Type B pancreatic cell (in vitro differentiated cells): ENCODE measurements around the gene BCAS3. TPM values are rescaled to one million over a fixed set of nuclear protein-coding genes. Genes with fewer than 3 reads are reported as not detected.

Experiments
- DNase-seq: peaks from one replicate; pipeline ENCODE4 v3.0.0; 2021; ENCODE audit warnings: mixed read lengths; ENCODE audit not compliant: unreplicated experiment; ENCODE audit errors: extremely low spot score
- H3K27ac Mint-ChIP-seq: 2 replicates; pipeline ENCODE4 v1.8.0; 2021; ENCODE audit warnings: mild to moderate bottlenecking, mixed read lengths
- H3K27me3 Mint-ChIP-seq: 2 replicates; pipeline ENCODE4 v1.8.0; 2021; ENCODE audit warnings: mixed read lengths
- H3K36me3 Mint-ChIP-seq: 2 replicates; pipeline ENCODE4 v1.8.0; 2021; ENCODE audit warnings: mixed read lengths
- H3K4me1 Mint-ChIP-seq: one replicate; pipeline ENCODE4 v1.8.0; 2021; ENCODE audit warnings: mixed read lengths; ENCODE audit not compliant: unreplicated experiment
- H3K4me3 Mint-ChIP-seq: 2 replicates; pipeline ENCODE4 v1.8.0; 2021; ENCODE audit warnings: mild to moderate bottlenecking, mixed read lengths
- H3K9me3 Mint-ChIP-seq: 2 replicates; pipeline ENCODE4 v1.8.0; 2021; ENCODE audit warnings: mixed read lengths
- total RNA-seq: library from RNA; stranded (reverse); gene quantifications from 2 replicates; pipeline ENCODE4 v1.2.1, GENCODE V29; 2021; ENCODE audit warnings: low replicate concordance
- TF ChIP-seq, protein P1 (sequence below): fragments of 200-600 bp; sonication (generic); conservative IDR thresholded peaks from 2 replicates; pipeline ENCODE4 v1.5.0; 2021; ENCODE audit warnings: antibody characterized with exemption, mild to moderate bottlenecking

BCAS3 gene
- total RNA-seq, 1 donor from 2014 or later: 23.0 TPM

DNA sequence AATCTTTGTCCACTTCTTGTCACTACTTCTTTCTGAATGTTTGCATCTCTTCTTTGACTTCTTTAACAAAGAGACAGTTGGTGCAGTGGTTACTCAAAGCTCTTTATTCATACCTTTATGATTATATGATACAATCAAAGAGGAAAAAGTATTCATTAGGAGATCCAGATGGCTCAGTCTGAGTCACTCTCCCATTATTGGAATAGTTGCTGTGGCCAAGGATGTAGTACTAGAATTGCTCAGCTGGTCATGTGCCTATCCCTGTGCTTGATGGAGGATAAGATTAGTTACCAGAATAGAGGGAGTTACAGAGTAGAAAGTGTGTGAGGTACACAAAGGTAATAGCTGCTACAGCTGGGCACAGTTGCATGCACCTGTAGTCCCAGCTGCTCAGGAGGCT, 18.3 kb downstream of the BCAS3 start:
- Mint-ChIP-seq H3K4me1 (no peaks in the 10 kb centered on the region), H3K27me3 (no peaks in the 10 kb centered on the region), H3K4me3 (no peak overlapping the region), H3K27ac (no peak overlapping the region), H3K9me3 (no peaks in the 10 kb centered on the region), H3K36me3 (peaks cover 10% of the 10 kb centered on the region)
- no peak for DNase-seq
- TF ChIP-seq, protein P1, sequence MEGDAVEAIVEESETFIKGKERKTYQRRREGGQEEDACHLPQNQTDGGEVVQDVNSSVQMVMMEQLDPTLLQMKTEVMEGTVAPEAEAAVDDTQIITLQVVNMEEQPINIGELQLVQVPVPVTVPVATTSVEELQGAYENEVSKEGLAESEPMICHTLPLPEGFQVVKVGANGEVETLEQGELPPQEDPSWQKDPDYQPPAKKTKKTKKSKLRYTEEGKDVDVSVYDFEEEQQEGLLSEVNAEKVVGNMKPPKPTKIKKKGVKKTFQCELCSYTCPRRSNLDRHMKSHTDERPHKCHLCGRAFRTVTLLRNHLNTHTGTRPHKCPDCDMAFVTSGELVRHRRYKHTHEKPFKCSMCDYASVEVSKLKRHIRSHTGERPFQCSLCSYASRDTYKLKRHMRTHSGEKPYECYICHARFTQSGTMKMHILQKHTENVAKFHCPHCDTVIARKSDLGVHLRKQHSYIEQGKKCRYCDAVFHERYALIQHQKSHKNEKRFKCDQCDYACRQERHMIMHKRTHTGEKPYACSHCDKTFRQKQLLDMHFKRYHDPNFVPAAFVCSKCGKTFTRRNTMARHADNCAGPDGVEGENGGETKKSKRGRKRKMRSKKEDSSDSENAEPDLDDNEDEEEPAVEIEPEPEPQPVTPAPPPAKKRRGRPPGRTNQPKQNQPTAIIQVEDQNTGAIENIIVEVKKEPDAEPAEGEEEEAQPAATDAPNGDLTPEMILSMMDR: no peak

DNA sequence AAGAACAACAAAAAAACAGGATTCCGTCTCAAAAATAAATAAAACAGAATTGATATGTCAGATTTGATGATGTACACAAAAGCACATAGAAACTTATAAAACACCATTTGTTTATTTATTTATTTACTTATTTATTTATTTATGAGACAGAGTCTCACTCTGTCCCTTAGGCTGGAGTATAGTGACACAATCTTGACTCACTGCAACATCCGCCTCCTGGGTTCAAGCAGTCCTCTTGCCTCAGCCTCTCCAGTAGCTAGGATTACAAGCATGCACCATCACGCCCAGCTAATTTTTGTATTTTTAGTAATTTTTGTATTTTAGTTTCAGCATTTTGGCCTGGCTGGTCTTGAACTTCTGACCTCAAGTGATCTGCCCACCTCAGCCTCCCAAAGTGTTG, 21.4 kb downstream of the BCAS3 start:
- no peaks in the 10 kb centered on the region for H3K27me3 Mint-ChIP-seq
- H3K4me3 Mint-ChIP-seq: no peak overlapping the region
- H3K27ac Mint-ChIP-seq: no peak overlapping the region
- H3K36me3 Mint-ChIP-seq: peaks cover 10% of the 10 kb centered on the region
- no peaks in the 10 kb centered on the region for H3K9me3 Mint-ChIP-seq
- no peaks in the 10 kb centered on the region for H3K4me1 Mint-ChIP-seq
- TF ChIP-seq, protein P1: no peak
- no peak for DNase-seq

DNA sequence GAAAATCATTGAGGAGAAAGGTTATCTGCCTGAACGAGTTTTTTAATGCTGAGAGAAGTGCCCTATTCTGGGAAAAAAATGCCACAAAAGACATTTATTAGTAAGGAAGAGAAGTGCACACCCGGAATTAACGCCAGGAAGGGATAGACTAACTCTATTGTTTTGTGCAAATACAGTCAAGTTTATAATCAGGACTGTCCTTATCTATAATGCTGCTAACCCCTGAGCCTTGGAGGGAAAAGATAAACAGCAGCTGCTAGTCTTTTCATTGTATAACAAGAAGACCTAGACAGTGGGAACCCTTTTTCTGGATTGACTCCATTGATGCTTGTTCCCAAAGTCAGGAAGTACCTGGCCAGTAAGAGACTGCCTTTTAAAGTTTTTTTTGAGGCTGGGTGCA, 26.5 kb downstream of the BCAS3 start:
- no peaks in the 10 kb centered on the region for H3K27me3 Mint-ChIP-seq

DNA sequence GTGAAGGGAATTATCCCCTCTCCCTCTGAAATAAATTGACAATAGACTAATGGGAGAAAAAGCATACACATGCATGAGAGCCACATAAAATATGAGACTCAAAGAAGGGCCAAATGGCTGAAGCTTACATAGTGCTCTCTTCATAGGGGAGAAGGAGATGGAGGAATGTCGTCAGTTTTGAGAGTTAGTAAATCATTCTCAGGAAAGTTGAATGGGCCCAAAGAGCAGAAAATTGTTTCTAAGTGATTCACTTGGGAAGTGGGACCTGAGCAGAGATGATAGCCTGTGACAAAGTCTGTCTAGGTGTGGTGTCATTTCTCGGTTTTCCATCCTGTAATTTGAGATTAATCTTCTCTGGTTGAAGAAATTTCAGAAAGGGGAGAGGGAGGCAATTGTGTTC, 35.0 kb downstream of the BCAS3 start:
- Mint-ChIP-seq H3K4me3 (no peak overlapping the region), H3K36me3 (peaks cover 13% of the 10 kb centered on the region), H3K4me1 (peaks cover 5% of the 10 kb centered on the region), H3K9me3 (no peaks in the 10 kb centered on the region), H3K27ac (no peak overlapping the region), H3K27me3 (no peaks in the 10 kb centered on the region)
- TF ChIP-seq, protein P1: no peak
- DNase-seq: no peak

More for the DNA sequence above, 26.5 kb downstream of the BCAS3 start:
- TF ChIP-seq, protein P1: no peak
- no peak overlapping the region for H3K4me3 Mint-ChIP-seq
- H3K4me1 Mint-ChIP-seq: no peaks in the 10 kb centered on the region
- H3K9me3 Mint-ChIP-seq: no peaks in the 10 kb centered on the region
- no peak for DNase-seq
- no peak overlapping the region for H3K27ac Mint-ChIP-seq
- H3K36me3 Mint-ChIP-seq: peaks cover 6% of the 10 kb centered on the region

DNA sequence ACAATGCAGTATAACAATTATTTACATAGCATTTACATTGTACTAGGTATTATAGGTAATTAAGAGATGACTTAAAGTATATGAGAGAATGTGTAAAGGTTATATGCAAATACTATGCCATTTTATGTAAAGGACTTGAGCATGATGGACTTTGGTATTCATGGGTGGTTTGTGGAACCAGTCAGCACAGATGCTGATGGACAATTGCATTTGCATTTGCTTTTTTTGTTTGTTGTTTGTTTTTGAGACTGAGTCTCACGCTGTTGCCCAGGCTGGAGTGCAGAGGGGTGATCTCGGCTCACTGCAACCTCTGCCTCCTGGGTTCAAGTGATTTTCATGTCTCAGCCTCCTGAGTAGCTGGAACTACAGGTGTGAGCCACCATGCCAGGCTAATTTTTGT, 36.0 kb downstream of the BCAS3 start:
- TF ChIP-seq, protein P1: no peak
- Mint-ChIP-seq H3K27me3 (no peaks in the 10 kb centered on the region), H3K36me3 (peaks cover 13% of the 10 kb centered on the region), H3K4me1 (peaks cover 5% of the 10 kb centered on the region), H3K9me3 (no peaks in the 10 kb centered on the region), H3K4me3 (no peak overlapping the region), H3K27ac (no peak overlapping the region)
- DNase-seq: no peak

DNA sequence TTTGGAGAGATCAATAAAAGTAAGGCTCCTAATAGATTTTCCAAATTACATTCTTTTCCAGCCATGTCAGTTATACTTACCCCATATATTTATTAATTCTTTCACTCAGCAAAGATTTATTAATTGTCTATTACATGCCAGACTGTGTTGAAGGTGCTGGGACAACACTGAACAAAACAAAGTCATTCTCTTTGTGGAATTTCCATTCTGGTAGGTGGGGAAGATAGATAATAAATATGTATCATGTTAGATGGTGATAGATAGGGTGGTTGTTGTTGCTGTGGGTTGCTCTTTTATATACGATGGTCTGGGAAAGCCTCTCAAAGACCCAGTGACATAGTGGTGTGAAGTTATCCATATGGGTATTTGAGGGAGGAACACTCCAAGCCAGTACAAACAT, 39.1 kb downstream of the BCAS3 start:
- Mint-ChIP-seq H3K9me3 (no peaks in the 10 kb centered on the region), H3K27me3 (no peaks in the 10 kb centered on the region)
- DNase-seq: no peak

More for the DNA sequence above, 39.1 kb downstream of the BCAS3 start:
- Mint-ChIP-seq H3K4me1 (peaks cover 11% of the 10 kb centered on the region), H3K27ac (no peak overlapping the region), H3K36me3 (peaks cover 7% of the 10 kb centered on the region), H3K4me3 (no peak overlapping the region)
- TF ChIP-seq, protein P1: no peak
